ENCODE data around the gene MEIS3. TPM values are rescaled to one million over a fixed set of nuclear protein-coding genes. Genes with fewer than 3 reads are reported as not detected.

MEIS3 gene
- polyA plus RNA-seq, 1 of the 3 experiments (the other 2 are of a cell fraction), result 69.8 TPM

- no peak overlapping the region for H3K4me2 ChIP-seq
- H3K4me1 ChIP-seq (ENCODE audit: control insufficient read depth in 1 of 2, insufficient read depth in 2 of 2, low read depth in 1 of 2, low read length in 1 of 2), result no peaks in the 10 kb centered on the region
- H3K27ac ChIP-seq (ENCODE audit: low read depth in 2 of 2, low read length in 1 of 2), result no peak overlapping the region
- ChIA-PET CTCF (interaction anchor here (1.4 to 1.6 kb wide), 2 partner anchors 14 to 92 kb away, joined by 3 to 5 read pairs; no protein-coding TSS in a partner anchor), POLR2A (no interaction called here)
- H4K20me1 ChIP-seq (ENCODE audit: insufficient read depth), result no peaks in the 10 kb centered on the region
- H2AFZ ChIP-seq (ENCODE audit: low read depth), result no peak overlapping the region
- H3K9me3 ChIP-seq, result no peaks in the 10 kb centered on the region
- no peaks in the 10 kb centered on the region for H3K9me2 ChIP-seq
- 83% methylated on average over 13 of the region's 16 CpGs for WGBS (ENCODE audit: low lambda C conversion rate)
- no peaks in the 10 kb centered on the region for H3K79me2 ChIP-seq (ENCODE audit: insufficient read depth)
- H3K4me3 ChIP-seq (ENCODE audit: low read depth in 2 of 2, low read length in 1 of 2), result no peak overlapping the region
- peak; percentile 25 for DNase-seq
- no peaks in the 10 kb centered on the region for H3F3A ChIP-seq (replicated peaks; ENCODE audit: insufficient read depth)
- no peak overlapping the region for H3K9ac ChIP-seq
- H3K27me3 ChIP-seq (ENCODE audit: insufficient read depth), result no peaks in the 10 kb centered on the region
- peaks cover 4 to 79% of the 10 kb centered on the region in 2 experiments for H3K36me3 ChIP-seq (replicated peaks in 1 of 2; ENCODE audit: control insufficient read depth in 1 of 2, insufficient read depth in 2 of 2, low read length in 1 of 2)
- TF ChIP-seq CTCF (IDR thresholded peaks at IDR 0.05) (no peak), POLR2AphosphoS5 (IDR thresholded peaks at IDR 0.05; ENCODE audit: low read depth, low read length) (no peak), SMC3 (IDR thresholded peaks at IDR 0.05; ENCODE audit: low read depth, low read length) (no peak), USF1 (IDR thresholded peaks at IDR 0.05; ENCODE audit: borderline replicate concordance, low read depth) (no peak), ZBTB33 (IDR thresholded peaks at IDR 0.05; ENCODE audit: borderline replicate concordance, low read depth) (no peak), USF2 (IDR thresholded peaks at IDR 0.05; ENCODE audit: borderline replicate concordance, low read depth, low read length) (no peak), EZH2phosphoT487 (IDR thresholded peaks at IDR 0.05; ENCODE audit: borderline replicate concordance, low read depth) (no peak), RFX5 (IDR thresholded peaks at IDR 0.05; ENCODE audit: low read length) (no peak), TAF1 (IDR thresholded peaks at IDR 0.05; ENCODE audit: borderline replicate concordance, low read depth, low read length) (no peak), RCOR1 (IDR thresholded peaks at IDR 0.05; ENCODE audit: low read length) (no peak), FOXM1 (IDR thresholded peaks at IDR 0.05; ENCODE audit: low read depth) (no peak), JUND (IDR thresholded peaks at IDR 0.05) (no peak), TCF12 (IDR thresholded peaks at IDR 0.05) (no peak), PBX3 (IDR thresholded peaks at IDR 0.05) (no peak), RAD21 (IDR thresholded peaks at IDR 0.05; ENCODE audit: low read length) (no peak), FOSL2 (IDR thresholded peaks at IDR 0.05; ENCODE audit: borderline replicate concordance, low read depth) (no peak)
Measured at GRCh38 chr19:47377208-47377701, 42.1 kb downstream of the MEIS3 start.

Data from SK-N-SH (cell line).